Activated effector memory CD4-positive, alpha-beta T cell treated with anti-CD3 and anti-CD28 coated beads, Interleukin-2, amount 50 U/mL, for 16 hours (primary cell): Measurements from ENCODE around the gene GAB2.

Experiments used
- DNase-seq: peaks from one replicate; pipeline ENCODE4 v3.0.0-alpha.2; 2020

GAB2 gene

DNA sequence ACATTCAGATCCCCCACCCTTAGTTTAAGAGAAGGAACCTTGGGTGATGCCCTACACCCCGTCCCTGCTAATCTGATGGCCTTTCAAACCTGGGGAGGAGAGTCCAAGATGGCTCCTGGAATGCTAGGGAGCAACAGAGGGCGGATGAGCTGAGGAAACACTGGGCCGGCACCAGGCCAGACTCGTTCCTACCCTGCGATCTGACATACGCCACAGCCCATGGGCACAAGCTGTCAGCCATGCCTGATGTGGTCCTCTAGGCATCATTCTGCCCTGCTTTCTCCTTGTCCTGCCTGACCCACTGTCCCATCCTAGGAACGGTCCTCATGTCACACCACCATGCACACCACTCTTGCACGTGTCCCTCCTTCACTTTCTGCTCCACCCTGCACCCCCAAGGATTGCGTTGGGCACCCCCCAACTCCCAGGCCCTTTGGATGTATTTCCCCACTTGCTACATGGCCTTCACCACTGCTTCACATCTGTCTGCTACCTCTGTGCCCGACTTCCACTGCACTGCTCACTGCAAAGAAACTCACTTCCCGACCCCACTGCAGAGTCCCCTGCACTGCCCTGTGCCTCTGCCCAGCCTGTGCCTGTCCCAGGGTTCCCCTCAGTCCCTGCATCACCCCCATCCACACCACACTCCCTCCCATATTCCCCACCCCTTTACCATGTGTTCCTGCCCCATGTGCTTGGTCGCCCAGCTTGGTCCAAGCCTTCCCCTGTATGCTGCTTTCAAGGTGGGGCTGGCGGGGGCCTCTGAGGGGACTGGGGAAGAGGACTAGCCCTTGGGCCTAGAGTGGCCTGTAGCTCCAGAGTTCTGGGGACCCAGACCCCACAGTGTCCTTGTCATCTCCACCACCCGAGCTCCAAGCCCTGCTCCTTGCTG lies 199.7 kb downstream of the GAB2 start:
- DNase-seq: no peak

- peak; percentile 17 for DNase-seq
Observed at GRCh38 chr11:78216571-78217287, 200.9 kb downstream of the GAB2 start.

GRCh38 chr11:78216021-78216420 lies 201.6 kb downstream of the GAB2 start:
- DNase-seq: peak; percentile 16

GRCh38 chr11:78214331-78215194 lies 203.1 kb downstream of the GAB2 start:
- DNase-seq: peak; percentile 55

GRCh38 chr11:78213526-78214330 lies 203.9 kb downstream of the GAB2 start:
- DNase-seq: peak; percentile 53

DNA sequence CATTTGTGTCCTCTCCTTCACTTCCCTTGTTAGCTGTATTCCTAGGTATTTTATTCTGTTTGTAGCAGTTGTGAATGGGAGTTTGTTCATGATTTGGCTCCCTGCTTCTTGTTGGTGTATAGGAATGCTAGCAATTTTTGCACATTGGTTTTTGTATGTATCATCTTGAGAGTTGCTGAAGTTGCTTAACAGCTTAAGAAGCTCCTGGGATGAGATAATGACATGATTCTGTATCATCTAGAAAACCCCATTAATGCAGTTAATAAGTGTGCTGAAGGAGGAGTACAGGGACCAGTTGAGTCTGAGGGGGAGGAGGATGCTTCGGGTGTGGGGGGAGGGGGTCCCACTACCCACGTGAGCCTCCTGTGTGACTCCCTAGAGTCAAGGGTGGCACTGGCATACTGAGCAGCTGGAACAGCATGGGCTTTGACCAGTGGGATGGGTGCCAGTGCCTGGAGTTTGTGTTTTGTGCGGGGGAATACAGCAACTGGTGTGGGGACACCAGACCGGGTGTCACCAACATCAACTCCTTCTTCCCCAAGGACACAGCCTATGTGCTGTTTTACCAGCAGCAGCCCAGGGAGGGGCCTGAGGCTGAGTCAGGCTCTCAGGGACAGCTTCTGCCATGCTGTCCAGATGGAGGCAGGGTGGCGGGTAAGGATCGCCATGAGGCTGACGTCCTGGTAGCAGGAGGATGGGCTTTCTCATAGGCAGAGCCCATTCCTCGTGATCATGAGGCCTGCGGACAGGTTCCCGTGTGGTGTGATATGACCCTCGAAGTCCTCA lies 204.8 kb downstream of the GAB2 start:
- peak; percentile 53 for DNase-seq

DNA sequence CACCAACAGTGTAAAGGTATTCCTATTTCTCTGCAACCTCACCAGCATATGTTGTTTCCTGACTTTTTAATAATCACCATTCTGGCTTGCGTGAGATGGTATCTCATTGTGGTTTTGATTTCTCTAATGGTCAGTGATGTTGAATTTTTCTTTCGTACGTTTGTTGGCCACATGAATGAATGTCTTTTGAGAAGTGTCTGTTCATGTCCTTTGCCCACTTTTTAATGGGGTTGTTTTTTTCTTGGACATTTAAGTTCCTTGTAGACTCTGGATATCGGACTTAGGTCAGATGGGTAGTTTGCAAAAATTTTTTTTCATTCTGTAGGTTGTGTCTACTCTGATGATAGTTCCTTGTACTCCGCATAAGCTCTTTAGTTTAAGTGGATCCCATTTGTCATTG lies 206.1 kb downstream of the GAB2 start:
- no peak for DNase-seq

DNA sequence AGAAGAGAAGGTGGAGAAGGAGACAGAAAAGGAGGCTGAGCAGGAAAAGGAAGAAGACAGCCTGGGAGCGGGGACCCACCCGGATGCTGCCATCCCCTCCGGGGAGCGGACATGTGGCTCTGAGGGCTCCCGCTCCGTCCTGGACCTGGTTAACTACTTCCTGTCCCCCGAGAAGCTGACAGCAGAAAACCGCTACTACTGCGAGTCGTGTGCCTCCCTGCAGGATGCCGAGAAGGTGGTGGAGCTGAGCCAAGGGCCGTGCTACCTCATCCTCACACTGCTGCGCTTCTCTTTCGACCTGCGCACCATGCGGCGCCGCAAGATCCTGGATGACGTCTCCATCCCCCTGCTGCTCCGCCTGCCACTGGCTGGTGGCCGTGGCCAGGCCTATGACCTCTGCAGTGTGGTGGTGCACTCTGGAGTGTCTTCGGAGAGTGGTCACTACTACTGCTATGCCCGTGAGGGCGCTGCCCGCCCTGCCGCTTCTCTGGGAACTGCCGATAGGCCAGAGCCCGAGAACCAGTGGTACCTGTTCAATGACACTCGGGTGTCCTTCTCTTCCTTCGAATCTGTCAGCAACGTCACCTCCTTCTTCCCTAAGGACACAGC lies 207.5 kb downstream of the GAB2 start:
- no peak for DNase-seq

- DNase-seq: no peak
Observed at GRCh38 chr11:78209478-78209877, 208.1 kb downstream of the GAB2 start.

GRCh38 chr11:78208257-78209165 lies 209.1 kb downstream of the GAB2 start:
- DNase-seq: no peak

GRCh38 chr11:78207532-78208256 lies 209.9 kb downstream of the GAB2 start:
- no peak for DNase-seq

DNA sequence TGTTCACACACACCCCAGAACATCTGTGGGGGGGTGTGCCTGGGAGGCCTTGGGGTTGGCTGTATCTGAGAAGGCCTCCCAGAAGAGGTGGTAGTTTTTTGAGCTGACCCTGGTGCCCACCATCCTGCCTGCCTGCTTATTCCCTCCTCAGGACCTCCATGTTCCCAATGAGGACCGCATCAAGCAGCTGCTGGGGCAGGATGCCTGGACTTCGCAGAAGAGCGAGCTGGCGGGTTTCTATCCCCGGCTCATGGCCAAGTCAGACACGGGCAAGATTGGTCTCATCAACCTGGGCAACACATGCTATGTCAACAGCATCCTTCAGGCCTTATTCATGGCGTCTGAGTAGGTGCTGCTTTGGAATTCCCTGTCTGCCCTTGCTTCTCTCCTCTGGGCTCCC lies 211.9 kb downstream of the GAB2 start:
- no peak for DNase-seq

DNA sequence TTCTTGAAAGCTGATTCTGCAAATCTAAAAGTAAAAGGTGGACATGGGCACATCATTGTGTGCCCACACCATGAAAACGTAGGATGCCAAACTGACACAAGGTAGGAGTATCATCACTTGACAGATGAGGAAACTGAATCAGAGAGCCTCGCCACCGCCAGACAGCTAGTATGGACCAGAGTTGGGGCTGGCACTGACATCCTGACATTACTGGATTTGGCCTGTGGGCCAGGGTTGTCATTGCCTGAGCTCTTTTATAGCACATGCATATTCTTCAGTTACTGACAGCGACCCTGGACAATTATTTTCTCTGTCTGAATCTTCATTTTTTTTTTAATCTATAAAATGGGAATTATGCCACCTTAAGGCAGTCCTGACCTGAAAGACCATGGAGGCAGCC lies 212.4 kb downstream of the GAB2 start:
- no peak for DNase-seq

DNA sequence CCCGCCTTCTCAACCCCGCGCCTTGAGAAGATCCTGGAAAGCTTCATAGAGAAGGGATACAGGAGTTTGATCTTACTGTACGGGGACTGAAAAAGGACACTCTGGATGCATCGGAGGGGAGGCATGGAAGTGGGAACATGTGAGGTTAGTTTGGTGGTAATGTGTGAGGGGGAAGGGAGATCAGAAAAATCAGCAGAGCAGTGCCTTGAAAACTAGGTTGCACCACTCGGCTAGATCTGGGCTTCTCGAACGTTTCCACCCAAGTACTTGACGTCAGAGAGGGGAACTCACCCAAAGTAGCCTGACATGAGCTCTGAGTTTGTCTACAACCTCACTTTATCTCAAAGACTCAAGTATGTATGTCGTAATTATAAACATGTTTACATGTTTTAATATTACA lies 214.4 kb downstream of the GAB2 start:
- peak; percentile 72 for DNase-seq

DNA sequence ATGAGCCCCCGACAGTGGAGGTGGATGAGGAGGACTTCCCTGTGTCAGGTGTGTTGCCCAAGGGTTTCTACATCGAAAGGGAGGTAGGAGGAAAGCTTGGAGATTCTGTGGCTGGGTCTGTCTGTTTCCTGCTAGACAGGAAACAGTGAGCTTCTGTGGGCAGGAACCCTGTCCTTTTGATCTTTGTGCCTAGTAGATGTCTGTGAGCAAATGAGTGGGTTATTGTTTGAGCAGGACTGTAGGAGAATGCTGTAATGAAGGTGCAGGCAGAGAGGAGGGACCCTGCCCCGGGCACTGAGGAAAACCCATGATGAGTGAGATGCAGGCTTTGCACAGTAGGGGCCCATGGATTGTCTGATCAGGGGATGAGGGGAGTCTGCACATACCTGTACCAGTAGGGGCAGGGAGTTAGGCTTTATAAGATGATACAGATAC lies 214.9 kb downstream of the GAB2 start:
- peak; percentile 77 for DNase-seq

DNA sequence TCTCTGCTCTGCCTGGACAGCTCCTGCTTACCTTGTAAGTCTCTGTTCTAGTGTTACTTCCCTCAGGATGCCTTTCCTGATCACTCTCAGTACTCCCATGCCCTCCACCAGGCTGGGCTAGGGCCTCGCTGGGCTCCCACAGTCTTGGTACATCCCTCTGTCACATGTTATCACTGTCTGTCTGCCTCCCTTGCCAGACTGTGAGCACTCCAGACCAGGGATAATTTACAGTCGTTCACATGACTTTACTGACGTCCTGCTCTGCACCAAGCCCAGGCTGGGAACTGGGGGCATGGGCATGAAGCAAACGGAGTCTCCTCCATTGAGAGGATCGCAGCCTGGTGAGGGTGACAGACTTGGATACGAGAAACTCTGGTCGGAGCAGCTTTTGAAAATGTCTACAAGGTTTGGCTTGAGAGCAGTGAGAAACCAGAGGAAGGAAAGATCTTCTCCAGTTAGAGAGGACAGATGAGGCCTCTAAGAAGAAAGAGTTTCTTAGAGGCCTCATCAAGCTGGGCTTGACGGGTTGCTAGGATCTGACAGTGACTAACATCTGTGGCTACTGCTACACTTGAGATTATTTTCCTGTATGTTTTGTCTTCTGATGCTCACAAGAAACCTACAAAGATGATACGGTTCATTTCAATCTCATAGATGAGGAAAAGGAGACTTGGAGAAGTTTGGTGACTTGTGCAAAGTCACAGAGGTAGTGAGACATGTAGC lies 216.4 kb downstream of the GAB2 start:
- no peak for DNase-seq

- no peak for DNase-seq
Observed at GRCh38 chr11:78200553-78200952, 217.1 kb downstream of the GAB2 start.

DNA sequence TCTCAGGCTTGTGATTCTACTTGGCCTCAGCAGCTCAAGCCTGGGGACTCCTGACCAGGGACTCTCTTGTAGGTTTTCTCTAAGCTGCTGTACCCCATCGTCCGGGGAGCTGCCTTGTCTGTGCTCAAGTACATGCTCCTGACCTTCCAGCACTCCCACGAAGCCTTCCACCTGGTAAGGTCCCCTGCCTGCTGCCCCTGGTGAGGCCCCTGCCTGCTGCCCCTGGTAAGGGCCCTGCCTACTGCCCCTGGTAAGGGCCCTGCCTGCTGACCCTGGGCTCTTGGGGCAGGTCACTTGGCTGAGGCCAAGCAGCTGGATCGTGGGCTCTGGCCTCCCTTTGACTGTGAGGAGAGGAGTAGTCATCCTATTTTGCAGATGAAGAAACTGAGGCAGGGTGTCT lies 217.6 kb downstream of the GAB2 start:
- no peak for DNase-seq

GRCh38 chr11:78199653-78200015 lies 218.0 kb downstream of the GAB2 start:
- no peak for DNase-seq
